ENCODE data around the gene STX12.

DNA sequence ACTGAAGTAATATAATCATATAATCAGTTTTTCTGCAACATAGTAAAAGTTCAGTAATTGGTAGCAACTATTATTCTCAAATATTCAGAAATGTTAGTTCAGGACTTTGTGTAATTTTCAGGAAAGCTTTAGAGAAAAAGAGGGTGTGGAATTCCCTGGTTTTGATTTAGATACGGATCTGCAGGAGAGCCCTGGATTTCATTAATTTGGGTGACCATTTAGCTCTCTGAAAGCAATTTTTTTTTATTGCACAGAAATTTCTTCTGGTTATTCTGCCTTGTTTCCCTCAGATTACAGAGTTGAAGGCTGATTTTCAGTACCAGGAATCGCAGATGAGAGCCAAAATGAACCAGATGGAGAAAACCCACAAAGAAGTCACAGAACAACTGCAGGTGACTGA, 13.8 kb upstream of the STX12 start:
- TF ChIP-seq CTCF (IDR thresholded peaks at IDR 0.05) (no peak), POLR2A (IDR thresholded peaks at IDR 0.05) (no peak)

Measured in lower leg skin (tissue), 3 donors.